ENCODE data around the gene G6PC1.
"Not testable (repeated sequence)": the region's sequence is repeated elsewhere in the genome, so short reads cannot be mapped to it uniquely, and the experiment has no call there.

G6PC1 gene

GRCh38 chr17:42894283-42895184 lies 6.1 kb upstream of the G6PC1 start:
- H3K27ac ChIP-seq (ENCODE audit: low read length), result no peak overlapping the region
- no peak overlapping the region for H3K4me3 ChIP-seq (ENCODE audit: low read length)

DNA sequence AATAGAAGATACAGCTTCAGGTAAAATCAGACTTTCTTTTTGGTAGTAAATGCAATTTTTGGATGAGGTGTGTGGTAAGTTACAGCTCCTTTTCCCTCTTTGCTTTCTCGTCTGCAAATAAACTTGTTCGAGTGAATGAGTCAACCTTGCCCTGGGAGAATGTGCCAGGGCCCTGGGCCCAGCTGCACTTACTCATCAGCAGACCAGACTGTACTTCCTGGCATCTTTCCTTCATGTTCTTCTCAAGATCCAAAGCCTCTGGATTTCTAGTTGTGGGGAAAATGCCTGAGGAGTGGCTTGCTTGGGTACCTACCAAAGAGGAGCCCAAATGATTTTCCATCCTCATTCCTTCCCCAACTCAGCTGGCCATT lies 5.4 kb upstream of the G6PC1 start:
- Histone ChIP-seq H3K27me3 (ENCODE audit: low read depth, low read length) (peaks cover 11% of the 10 kb centered on the region; the same call in 1 of the 2 replicates), H3K4me2 (ENCODE audit: low read length) (no peak overlapping the region), H3K4me3 (ENCODE audit: low read length) (no peak overlapping the region), H3K79me2 (ENCODE audit: low read length) (no peaks in the 10 kb centered on the region), H3K9me3 (ENCODE audit: insufficient read depth, low read length) (no peaks in the 10 kb centered on the region), H3K36me3 (replicated peaks; ENCODE audit: low read depth, low read length) (no peaks in the 10 kb centered on the region), H3K4me1 (ENCODE audit: low read length) (no peaks in the 10 kb centered on the region), H3K27ac (ENCODE audit: low read length) (no peak overlapping the region), H2AFZ (ENCODE audit: low read depth, low read length) (no peak overlapping the region), H4K20me1 (ENCODE audit: insufficient read depth, low read length) (no peaks in the 10 kb centered on the region), H3K9ac (ENCODE audit: low read length) (no peak overlapping the region)
- TF ChIP-seq EZH2phosphoT487 (IDR thresholded peaks at IDR 0.05; ENCODE audit: low read depth) (no peak), CTCF (IDR thresholded peaks at IDR 0.05; ENCODE audit: low read depth, low read length) (no peak)

More at GRCh38 chr17:42894283-42895184, 6.1 kb upstream of the G6PC1 start:
- Histone ChIP-seq H3K27me3 (ENCODE audit: low read depth, low read length) (peaks cover 8% of the 10 kb centered on the region; the same call in 1 of the 2 replicates), H3K9me3 (ENCODE audit: insufficient read depth, low read length) (no peaks in the 10 kb centered on the region), H3K4me2 (ENCODE audit: low read length) (no peak overlapping the region), H3K9ac (ENCODE audit: low read length) (no peak overlapping the region), H3K4me1 (ENCODE audit: low read length) (no peaks in the 10 kb centered on the region), H4K20me1 (ENCODE audit: insufficient read depth, low read length) (no peaks in the 10 kb centered on the region), H2AFZ (ENCODE audit: low read depth, low read length) (no peak overlapping the region), H3K79me2 (ENCODE audit: low read length) (no peaks in the 10 kb centered on the region), H3K36me3 (replicated peaks; ENCODE audit: low read depth, low read length) (no peaks in the 10 kb centered on the region)
- TF ChIP-seq CTCF (IDR thresholded peaks at IDR 0.05; ENCODE audit: low read depth, low read length) (no peak), EZH2phosphoT487 (IDR thresholded peaks at IDR 0.05; ENCODE audit: low read depth) (no peak)

GRCh38 chr17:42898147-42898811 lies 2.3 kb upstream of the G6PC1 start:
- no peak for TF ChIP-seq CTCF (IDR thresholded peaks at IDR 0.05; ENCODE audit: low read depth, low read length)
- TF ChIP-seq EZH2phosphoT487 (IDR thresholded peaks at IDR 0.05; ENCODE audit: low read depth), result no peak
- H3K4me2 ChIP-seq (ENCODE audit: low read length), result no peak overlapping the region
- H3K9me3 ChIP-seq (ENCODE audit: insufficient read depth, low read length), result no peaks in the 10 kb centered on the region
- no peaks in the 10 kb centered on the region for H3K79me2 ChIP-seq (ENCODE audit: low read length)
- no peaks in the 10 kb centered on the region for H3K36me3 ChIP-seq (replicated peaks; ENCODE audit: low read depth, low read length)
- peaks cover 20% of the 10 kb centered on the region for H3K27me3 ChIP-seq (ENCODE audit: low read depth, low read length)
- H4K20me1 ChIP-seq (ENCODE audit: insufficient read depth, low read length), result no peaks in the 10 kb centered on the region
- H3K4me3 ChIP-seq (ENCODE audit: low read length), result no peak overlapping the region
- no peak overlapping the region for H2AFZ ChIP-seq (ENCODE audit: low read depth, low read length)
- no peak overlapping the region for H3K27ac ChIP-seq (ENCODE audit: low read length)
- H3K9ac ChIP-seq (ENCODE audit: low read length), result no peak overlapping the region
- H3K4me1 ChIP-seq (ENCODE audit: low read length), result no peaks in the 10 kb centered on the region

GRCh38 chr17:42899981-42900380 lies 618 bp upstream of the G6PC1 start:
- not testable (repeated sequence) for H3K9me3 ChIP-seq (ENCODE audit: insufficient read depth, low read length); H3K4me3 ChIP-seq (ENCODE audit: low read length); H3K4me1 ChIP-seq (ENCODE audit: low read length); H4K20me1 ChIP-seq (ENCODE audit: insufficient read depth, low read length); H3K9ac ChIP-seq (ENCODE audit: low read length); H3K4me2 ChIP-seq (ENCODE audit: low read length); H3K27ac ChIP-seq (ENCODE audit: low read length); H2AFZ ChIP-seq (ENCODE audit: low read depth, low read length); H3K36me3 ChIP-seq (replicated peaks; ENCODE audit: low read depth, low read length); H3K79me2 ChIP-seq (ENCODE audit: low read length)
- H3K27me3 ChIP-seq (ENCODE audit: low read depth, low read length), result peaks cover 12% of the 10 kb centered on the region; the same call in 1 of the 2 replicates

All from OCI-LY3 (cell line).